GM21390 (cell line): ENCODE measurements around the gene VPS37C.

Source experiments
- ATAC-seq: cut with Tn5 transposase; IDR thresholded peaks from one replicate; pipeline ENCODE4 v1.9.1; 2021; ENCODE audit not compliant: unreplicated experiment

The VPS37C gene

DNA sequence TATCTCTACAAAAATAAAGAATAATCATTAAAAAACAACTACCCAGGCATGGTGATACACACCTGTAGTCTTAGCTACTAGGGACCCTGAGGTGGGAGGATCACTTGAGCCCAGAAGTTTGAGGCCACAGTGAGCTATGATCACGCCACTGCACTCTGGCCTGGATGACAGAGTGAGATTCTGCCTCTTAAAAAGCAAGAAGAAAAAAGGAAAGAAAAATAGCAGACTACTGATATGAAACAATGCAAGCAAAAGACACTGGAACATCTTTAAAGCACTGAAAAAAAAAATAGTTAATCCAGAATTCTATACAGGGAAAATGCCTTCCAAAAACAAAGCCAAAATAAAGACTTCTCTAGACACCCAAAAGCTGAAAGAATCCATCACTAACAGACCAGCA lies 5.9 kb downstream of the VPS37C start:
- ATAC-seq = no peak

- no peak for ATAC-seq
Measured at GRCh38 chr11:61154528-61154927, 6.7 kb downstream of the VPS37C start.

GRCh38 chr11:61153593-61154095 lies 7.6 kb downstream of the VPS37C start:
- no peak for ATAC-seq

DNA sequence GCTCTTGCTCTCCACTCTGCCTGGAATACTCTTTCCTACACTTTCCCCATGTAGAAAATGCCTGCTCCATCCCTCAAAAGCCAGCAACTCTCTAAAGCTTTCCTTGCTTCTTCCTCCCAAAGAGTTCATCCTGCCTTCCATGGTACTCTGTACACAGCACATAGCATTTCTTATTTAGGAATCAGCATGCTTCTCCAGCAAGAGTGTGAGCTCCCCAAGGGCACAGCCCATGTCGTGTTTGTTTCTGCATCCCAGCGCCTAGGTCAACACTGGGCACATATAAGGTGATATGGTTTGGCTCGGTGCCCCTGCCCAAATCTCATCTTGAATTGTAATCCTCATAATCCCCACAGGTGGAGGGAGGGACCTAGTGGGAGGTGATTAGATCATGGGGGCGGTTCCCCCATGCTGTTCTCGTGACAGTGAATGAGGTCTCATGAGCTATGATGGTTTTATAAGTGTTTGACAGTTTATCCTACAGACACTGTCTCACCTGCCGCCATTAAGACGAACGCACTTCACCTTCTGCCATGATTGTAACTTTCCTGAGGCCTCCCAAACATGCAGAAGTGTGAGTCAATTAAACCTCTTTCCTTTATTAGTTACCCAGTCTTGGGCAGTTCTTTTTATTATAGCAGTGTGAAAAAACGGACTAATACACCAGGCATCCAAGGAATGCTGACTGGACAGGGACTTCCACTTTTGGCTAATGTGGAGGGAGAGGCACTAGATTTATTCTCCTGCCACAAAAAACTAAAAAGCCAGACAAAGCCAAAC lies 8.2 kb downstream of the VPS37C start:
- no peak for ATAC-seq

DNA sequence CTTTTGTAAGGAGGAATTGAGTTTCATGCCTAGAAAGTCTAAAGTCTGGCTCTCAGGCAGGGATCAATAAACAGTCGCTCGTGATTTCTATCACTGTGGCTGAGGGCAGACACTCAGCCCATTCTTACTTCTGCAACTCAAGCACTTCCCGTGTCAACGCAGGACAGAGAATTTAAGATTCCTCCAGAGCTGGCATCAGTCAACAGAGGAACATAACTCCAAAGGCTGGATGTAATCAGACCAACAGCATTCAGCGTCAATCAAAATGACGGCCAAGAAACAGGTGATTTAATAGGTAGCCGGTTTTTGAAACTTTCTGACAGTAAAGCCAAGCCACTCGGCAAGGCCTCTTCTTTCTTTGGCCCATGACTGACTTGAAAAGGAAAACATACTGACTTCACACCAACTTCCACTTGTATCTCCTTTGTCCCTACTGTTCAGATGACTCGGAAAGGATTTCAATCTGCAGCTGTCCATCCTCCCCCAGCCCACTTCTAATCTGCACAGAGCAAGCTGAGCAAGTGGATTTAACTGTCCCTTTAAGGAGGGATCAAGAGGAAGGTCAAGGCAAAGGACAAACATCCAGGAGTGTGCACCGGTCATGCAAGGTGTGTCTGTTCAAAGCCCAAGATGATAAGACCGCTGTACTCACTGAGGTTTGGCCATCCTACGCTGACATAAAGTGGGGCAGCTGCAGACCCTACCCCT lies 9.5 kb downstream of the VPS37C start:
- no peak for ATAC-seq

- no peak for ATAC-seq
Measured at GRCh38 chr11:61150706-61151544, 10.3 kb downstream of the VPS37C start.

GRCh38 chr11:61149624-61150615 lies 11.3 kb downstream of the VPS37C start:
- no peak for ATAC-seq

GRCh38 chr11:61147791-61148620 lies 13.2 kb downstream of the VPS37C start:
- ATAC-seq = no peak

DNA sequence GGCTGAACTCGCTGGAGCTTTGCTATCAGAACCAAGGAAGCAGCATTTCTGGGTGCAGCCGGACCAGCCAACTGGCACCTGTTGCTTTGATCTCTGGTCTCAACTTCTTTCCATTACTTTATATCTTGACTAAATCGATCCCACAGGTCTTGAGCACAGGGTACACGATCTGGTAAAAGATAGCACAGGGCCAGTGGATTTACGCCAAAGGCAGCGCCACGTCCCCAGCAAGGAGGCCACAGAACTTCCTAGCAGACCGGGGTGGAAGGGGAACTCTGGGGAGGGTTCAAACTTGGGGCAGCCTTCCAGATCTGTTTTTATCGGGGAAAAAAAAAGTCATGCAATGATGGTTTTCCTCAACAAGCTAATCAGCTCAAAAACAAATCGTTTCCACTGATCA lies 14.0 kb downstream of the VPS37C start:
- ATAC-seq = no peak

DNA sequence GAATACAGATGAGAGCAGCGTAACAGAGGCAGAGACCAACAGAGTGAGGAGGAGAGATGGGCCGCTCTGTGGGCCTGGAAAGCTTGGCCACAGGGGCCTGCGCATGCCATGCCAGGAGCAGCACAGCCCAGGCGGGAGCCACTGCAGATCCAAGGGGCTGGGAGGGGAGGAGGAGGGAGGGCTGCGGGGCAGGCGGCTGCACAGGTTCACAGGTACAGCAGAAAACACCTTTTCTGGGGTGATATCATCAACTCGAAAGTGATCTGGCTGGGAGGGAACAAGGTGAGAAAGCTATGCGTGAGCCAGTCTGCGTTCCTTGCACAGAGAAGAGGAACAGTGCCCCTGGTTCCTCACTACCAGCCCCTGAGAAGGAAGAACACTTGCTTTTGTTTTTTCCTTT lies 14.8 kb downstream of the VPS37C start:
- ATAC-seq = no peak

DNA sequence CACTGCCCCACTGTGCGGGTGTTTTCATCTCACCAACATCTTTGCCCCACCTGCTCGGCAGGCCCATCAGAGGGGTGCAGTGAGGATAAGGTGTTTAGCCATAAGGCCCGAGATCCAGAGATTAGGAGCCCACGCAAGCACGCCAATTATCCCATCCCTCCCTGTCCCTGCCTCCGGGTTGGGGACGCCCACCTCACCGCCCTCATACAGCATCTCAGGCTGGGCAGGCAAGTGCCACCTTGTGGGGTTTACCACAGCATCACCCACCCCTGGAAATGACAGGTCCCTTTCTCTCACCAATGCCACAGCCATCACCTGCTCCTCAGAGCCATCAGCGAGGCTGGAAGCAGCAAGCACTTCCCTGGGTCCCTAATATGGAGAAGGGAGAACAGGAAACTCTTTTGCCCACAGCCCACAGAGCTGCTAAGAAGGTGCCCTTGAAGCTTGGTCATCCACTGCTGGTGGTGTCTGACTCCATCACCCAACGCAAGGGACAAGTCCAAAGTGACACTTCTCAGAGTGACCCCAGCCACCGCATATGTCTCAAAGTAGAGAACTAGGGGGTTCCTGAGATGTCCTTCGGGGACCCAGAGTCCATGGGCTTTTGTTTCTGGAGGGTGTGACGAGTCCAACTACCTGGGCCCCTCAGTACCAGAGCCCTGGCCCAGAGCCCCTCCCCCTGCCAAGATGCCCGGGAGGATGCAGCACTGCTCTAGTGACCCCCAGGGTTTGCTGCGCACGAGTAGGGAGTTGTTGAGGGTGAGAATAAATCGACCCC lies 15.8 kb downstream of the VPS37C start:
- ATAC-seq = no peak

DNA sequence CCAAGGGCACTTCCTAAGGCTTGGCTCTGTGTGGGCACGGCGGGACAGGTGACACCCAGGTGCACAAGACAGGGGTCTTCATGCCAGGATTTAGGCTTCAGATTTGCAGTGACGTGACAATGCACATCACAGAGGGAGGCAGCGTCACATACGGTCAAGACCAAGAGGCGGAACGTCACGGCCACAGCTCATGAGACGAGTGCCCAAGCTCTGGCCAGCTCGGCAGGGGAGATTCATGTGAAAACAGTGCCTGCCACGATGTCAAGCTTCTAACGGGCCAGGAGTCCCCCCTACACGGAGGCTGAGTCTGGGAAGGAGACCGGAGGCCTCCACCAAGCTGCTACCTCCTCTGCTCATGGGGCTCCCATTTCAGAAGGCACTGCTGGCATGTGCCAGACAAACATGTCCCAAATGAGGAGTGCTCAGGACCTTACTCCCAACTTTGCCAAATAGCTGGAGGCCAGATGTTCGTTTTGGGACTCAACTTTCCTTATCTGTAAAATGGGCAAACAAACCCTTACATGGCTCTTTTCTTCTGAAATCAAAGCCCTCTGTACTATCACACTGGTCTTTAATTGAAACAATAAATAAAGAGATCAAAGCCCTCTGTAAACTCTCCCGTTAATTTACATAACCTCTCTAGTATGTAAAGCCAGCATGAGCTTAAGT lies 16.6 kb downstream of the VPS37C start:
- ATAC-seq = no peak

- ATAC-seq = no peak
Measured at GRCh38 chr11:61142424-61142823, 18.8 kb downstream of the VPS37C start.

GRCh38 chr11:61141601-61142028 lies 19.6 kb downstream of the VPS37C start:
- ATAC-seq = no peak

GRCh38 chr11:61140416-61140815 lies 20.8 kb downstream of the VPS37C start:
- no peak for ATAC-seq

DNA sequence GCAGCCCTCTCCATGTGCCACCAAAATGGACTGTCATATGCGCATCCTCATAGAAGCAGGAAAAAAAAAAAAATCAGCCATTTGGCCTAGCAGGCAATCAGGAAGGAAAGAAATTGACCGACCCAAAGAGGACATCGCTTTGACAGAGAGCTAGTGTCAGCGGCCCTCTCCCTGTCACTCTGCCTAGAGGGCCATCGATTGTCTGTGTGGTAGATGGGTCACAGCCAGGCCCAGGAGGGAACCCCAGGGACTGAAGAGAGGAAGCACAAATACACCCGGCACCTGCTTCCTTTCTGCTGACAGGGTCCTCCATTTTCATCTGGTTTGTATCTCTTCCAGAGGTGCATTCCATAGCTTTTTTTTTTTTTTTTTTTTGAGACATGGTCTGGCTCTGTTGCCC lies 21.8 kb downstream of the VPS37C start:
- ATAC-seq = no peak

- ATAC-seq = no peak
Measured at GRCh38 chr11:61138935-61139334, 22.3 kb downstream of the VPS37C start.

GRCh38 chr11:61134801-61135257 lies 26.4 kb downstream of the VPS37C start:
- ATAC-seq = no peak
